HepG2 (cell line): ENCODE data around the gene CSK. TPM values are rescaled to one million over a fixed set of nuclear protein-coding genes. Genes with fewer than 3 reads are reported as not detected.

ENCODE experiments used
- EP300 ChIP-seq, 3 experiments: sonication (generic) in 1 of 3; formaldehyde crosslinking in 1 of 3; IDR thresholded peaks; 2 replicates each; pipeline versions ENCODE4 v1.5.1 to v1.6.1; 2011 to 2020; ENCODE audit warnings: low read depth in 2 of 3, low read length in 2 of 3, borderline replicate concordance in 1 of 3, improper control_type of control experiment in 1 of 3, mild to moderate bottlenecking in 1 of 3, missing genetic modification reagents in 1 of 3, moderate library complexity in 1 of 3
- ERF ChIP-seq: IDR thresholded peaks from 2 replicates; pipeline ENCODE4 v1.6.1; 2018; ENCODE audit warnings: missing biosample characterization, missing genetic modification reagents
- FOXM1 ChIP-seq: sonication (generic); formaldehyde crosslinking; IDR thresholded peaks from 2 replicates; pipeline ENCODE4 v1.5.0; 2020; ENCODE audit warnings: missing genetic modification reagents
- MIER2 ChIP-seq: IDR thresholded peaks from 2 replicates; pipeline ENCODE4 v1.6.1; 2016; ENCODE audit warnings: missing biosample characterization, missing genetic modification reagents
- PCBP2 ChIP-seq: fragments of 200-400 bp; formaldehyde crosslinking; optimal IDR thresholded peaks from 2 replicates; pipeline ENCODE3; 2018; ENCODE audit warnings: low read length, low read depth; ENCODE audit not compliant: poor library complexity, severe bottlenecking
- RCOR2 ChIP-seq: IDR thresholded peaks from 2 replicates; pipeline ENCODE4 v1.6.1; 2016; ENCODE audit warnings: missing biosample characterization, missing genetic modification reagents
- TARDBP ChIP-seq: sonication (generic); formaldehyde crosslinking; IDR thresholded peaks from 2 replicates; pipeline ENCODE4 v1.8.0; 2022; ENCODE audit warnings: mild to moderate bottlenecking, missing genetic modification reagents
- ZBTB26 ChIP-seq: IDR thresholded peaks from 2 replicates; pipeline ENCODE4 v1.6.1; 2016; ENCODE audit warnings: missing compliant biosample characterization, missing genetic modification reagents, borderline replicate concordance
- ZNF18 ChIP-seq: sonication (generic); formaldehyde crosslinking; IDR thresholded peaks from 2 replicates; pipeline ENCODE4 v1.8.0; 2022; ENCODE audit warnings: mild to moderate bottlenecking, missing genetic modification reagents; ENCODE audit not compliant: insufficient replicate concordance
- ZNF383 ChIP-seq: sonication (generic); formaldehyde crosslinking; IDR thresholded peaks from 2 replicates; pipeline ENCODE4 v1.4.0; 2020; ENCODE audit warnings: missing genetic modification reagents, mild to moderate bottlenecking, borderline replicate concordance
- ZNF709 ChIP-seq: sonication (generic); formaldehyde crosslinking; IDR thresholded peaks from 2 replicates; pipeline ENCODE4 v1.5.0; 2020; ENCODE audit warnings: mild to moderate bottlenecking, missing genetic modification reagents
- ZNF773 ChIP-seq: sonication (generic); formaldehyde crosslinking; IDR thresholded peaks from 2 replicates; pipeline ENCODE4 v1.4.0; 2020; ENCODE audit warnings: missing genetic modification reagents, borderline replicate concordance
- polyA plus RNA-seq, 8 experiments: library from polyadenylated mRNA; depleted of rRNA in 3 of 8; stranded (reverse) in 7 of 8; unstranded in 1 of 8; fragments of >200 nt; fragmentation: Illumina TruSeq in 4 of 8; extraction: Trizol in 4 of 8; gene quantifications; 2 replicates each; pipeline versions ENCODE4 v1.2.1 to v1.2.3, GENCODE V29; 2011 to 2016; ENCODE audit warnings: low read depth in 4 of 8, missing spikeins in 1 of 8, mixed read lengths in 1 of 8; ENCODE audit not compliant: insufficient read depth in 1 of 8
- total RNA-seq, 5 experiments: library from RNA; depleted of rRNA; stranded (reverse); fragments of >200 nt; fragmentation: Illumina TruSeq; extraction: Trizol; gene quantifications; 2 replicates each; pipeline ENCODE4 v1.2.3, GENCODE V29; 2016; ENCODE audit warnings: low read depth in 1 of 5
- TF ChIP-seq, protein P1 (sequence below), 2 experiments: sonication (generic) in 1 of 2; formaldehyde crosslinking in 1 of 2; IDR thresholded peaks; 2 replicates each; pipeline versions ENCODE4 v1.5.1 to v1.6.1; 2011 to 2020; ENCODE audit warnings: borderline replicate concordance in 1 of 2, low read depth in 1 of 2, low read length in 1 of 2, mild to moderate bottlenecking in 1 of 2, missing genetic modification reagents in 1 of 2, moderate library complexity in 1 of 2
- TF ChIP-seq, protein P2 (sequence below): sonication (generic); formaldehyde crosslinking; IDR thresholded peaks from 2 replicates; pipeline ENCODE4 v1.4.0; 2020; ENCODE audit warnings: mild to moderate bottlenecking, missing genetic modification reagents
- TF ChIP-seq, protein P3 (sequence below): sonication (generic); formaldehyde crosslinking; IDR thresholded peaks from 2 replicates; pipeline ENCODE4 v1.8.0; 2022; ENCODE audit warnings: low read depth, missing genetic modification reagents

The CSK gene
- total and polyA plus RNA-seq, 2 of the 13 experiments (the other 11 are each of a cell fraction or from before 2014, with no cell fraction given) = 12.5 to 21.3 TPM

DNA sequence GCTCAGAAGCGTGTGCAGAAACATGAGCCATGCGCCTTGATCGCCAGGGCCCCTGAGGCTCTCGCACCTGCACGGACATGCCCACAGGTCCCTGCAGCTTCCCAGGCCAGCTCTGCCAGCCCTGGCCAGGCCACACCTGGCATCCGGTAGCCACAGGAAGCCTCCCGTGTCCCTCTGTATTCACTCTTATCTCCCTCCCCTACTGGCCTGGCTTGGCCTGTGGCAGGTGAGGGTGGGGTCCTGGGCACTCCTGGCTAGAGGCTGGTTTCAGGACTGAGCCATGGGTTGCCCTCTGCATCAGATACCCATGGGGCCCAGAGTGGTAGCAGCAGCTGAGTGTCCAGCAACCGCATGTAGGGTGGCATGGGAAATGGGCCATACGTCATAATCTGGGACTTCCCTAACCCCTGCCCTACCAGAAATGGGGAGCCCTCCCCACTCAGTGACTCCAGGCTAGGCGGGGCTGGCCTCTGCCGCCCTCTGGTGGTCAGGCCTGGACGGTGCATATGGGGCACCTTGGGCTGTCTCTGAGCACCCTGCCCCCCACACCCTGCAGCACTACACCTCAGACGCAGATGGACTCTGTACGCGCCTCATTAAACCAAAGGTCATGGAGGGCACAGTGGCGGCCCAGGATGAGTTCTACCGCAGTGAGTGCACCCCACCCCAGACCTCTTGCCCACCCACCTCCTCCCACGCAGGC is 18.1 kb downstream of the CSK start (continued):
- TF ChIP-seq ZNF18 (CRISPR knock-in tag) (no peak), RCOR2 (CRISPR knock-in tag) (no peak), ZBTB26 (CRISPR knock-in tag) (0 out of 2 replicates have a peak, but pooled peaks have one; percentile 10), TARDBP (0 out of 2 replicates have a peak, but pooled peaks have one; percentile 27), ERF (CRISPR knock-in tag) (no peak), FOXM1 (CRISPR knock-in tag) (no peak), ZNF773 (CRISPR knock-in tag) (no peak), ZNF383 (no peak), MIER2 (no peak), ZNF709 (CRISPR knock-in tag) (no peak), EP300 (IDR thresholded peaks at IDR 0.05; ENCODE audit: low read depth in 2 of 2, low read length in 2 of 2) (no peak), EP300 (CRISPR knock-in tag; IDR thresholded peaks at IDR 0.05; ENCODE audit: borderline replicate concordance) (no peak), PCBP2 (no peak)
- TF ChIP-seq, protein P1, sequence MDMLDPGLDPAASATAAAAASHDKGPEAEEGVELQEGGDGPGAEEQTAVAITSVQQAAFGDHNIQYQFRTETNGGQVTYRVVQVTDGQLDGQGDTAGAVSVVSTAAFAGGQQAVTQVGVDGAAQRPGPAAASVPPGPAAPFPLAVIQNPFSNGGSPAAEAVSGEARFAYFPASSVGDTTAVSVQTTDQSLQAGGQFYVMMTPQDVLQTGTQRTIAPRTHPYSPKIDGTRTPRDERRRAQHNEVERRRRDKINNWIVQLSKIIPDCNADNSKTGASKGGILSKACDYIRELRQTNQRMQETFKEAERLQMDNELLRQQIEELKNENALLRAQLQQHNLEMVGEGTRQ (IDR thresholded peaks at IDR 0.05; ENCODE audit: low read depth, low read length) = no peak
- TF ChIP-seq, protein P1 (CRISPR knock-in tag; IDR thresholded peaks at IDR 0.05; ENCODE audit: borderline replicate concordance) = no peak
- TF ChIP-seq, protein P2, sequence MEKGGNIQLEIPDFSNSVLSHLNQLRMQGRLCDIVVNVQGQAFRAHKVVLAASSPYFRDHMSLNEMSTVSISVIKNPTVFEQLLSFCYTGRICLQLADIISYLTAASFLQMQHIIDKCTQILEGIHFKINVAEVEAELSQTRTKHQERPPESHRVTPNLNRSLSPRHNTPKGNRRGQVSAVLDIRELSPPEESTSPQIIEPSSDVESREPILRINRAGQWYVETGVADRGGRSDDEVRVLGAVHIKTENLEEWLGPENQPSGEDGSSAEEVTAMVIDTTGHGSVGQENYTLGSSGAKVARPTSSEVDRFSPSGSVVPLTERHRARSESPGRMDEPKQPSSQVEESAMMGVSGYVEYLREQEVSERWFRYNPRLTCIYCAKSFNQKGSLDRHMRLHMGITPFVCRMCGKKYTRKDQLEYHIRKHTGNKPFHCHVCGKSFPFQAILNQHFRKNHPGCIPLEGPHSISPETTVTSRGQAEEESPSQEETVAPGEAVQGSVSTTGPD (CRISPR knock-in tag) = no peak
- TF ChIP-seq, protein P3, sequence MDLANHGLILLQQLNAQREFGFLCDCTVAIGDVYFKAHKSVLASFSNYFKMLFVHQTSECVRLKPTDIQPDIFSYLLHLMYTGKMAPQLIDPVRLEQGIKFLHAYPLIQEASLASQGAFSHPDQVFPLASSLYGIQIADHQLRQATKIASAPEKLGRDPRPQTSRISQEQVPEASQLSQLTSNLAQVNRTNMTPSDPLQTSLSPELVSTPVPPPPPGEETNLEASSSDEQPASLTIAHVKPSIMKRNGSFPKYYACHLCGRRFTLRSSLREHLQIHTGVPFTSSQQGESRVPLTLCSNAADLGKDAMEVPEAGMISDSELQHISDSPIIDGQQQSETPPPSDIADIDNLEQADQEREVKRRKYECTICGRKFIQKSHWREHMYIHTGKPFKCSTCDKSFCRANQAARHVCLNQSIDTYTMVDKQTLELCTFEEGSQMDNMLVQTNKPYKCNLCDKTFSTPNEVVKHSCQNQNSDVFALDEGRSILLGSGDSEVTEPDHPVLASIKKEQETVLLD = no peak
